ENCODE data around the gene AKR7A2.

GRCh38 chr1:19325958-19326747, 14.2 kb upstream of the AKR7A2 start:
- TF ChIP-seq REST (IDR thresholded peaks at IDR 0.05; ENCODE audit: unreplicated experiment) (no peak), CTCF (conservative IDR thresholded peaks at IDR 0.05; ENCODE audit: low read depth in 2 of 2) (no peak; a peak in 1 of 4 replicates), POLR2AphosphoS5 (IDR thresholded peaks at IDR 0.05; ENCODE audit: low read depth) (no peak), EZH2phosphoT487 (IDR thresholded peaks at IDR 0.05; ENCODE audit: unreplicated experiment) (no peak), EZH2 (IDR thresholded peaks at IDR 0.05; ENCODE audit: low read depth, unreplicated experiment) (no peak), ETS1 (IDR thresholded peaks at IDR 0.05) (no peak), CREB1 (CRISPR knock-in tag; IDR thresholded peaks at IDR 0.05; ENCODE audit: low read depth) (no peak)
